T-helper 1 cell (primary cell): ENCODE results near the gene EXOSC9.

Source experiments
- DNase-seq, 5 donors: peaks; one replicate each; pipeline ENCODE4 v3.0.0-alpha.2; 2012 to 2020

The EXOSC9 gene

DNA sequence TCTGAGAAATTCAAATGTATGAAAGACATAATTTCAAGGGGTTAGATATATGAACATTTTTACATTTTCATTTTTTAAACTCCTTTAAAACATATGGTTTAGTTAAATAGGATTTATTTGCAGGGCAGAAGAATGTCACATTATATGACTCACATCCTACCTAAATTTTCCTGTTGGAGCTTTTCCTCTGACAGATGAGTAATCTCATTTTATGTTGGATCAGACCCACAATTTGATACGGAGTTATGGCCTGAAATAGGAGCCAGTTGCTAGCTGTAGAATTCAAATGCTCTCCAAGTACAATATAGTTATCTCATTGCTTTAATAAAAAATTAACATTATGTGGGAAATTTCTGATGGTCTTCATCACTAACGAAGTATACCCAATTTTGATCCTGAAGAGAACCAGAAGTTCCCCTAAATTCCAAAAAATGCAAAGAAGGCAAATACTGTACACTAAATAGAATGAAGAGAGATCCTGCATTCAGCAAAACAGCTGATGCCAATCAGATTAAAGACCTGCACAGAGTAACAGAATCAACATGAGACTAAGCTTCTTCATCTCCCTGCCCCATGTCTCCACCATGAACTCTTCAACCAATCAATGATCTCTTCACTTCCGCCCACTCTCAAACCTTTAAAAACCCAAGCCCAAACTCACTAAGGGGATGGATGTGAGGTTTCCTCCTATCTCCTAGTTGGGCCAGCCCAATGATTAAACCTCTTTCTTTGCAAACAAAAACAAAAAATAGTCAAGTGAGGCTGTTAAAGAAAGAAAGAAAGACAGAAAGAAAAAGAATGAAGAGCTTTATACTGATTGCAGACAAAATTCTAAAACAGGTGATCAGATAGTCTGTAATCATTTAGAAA lies 10.9 kb upstream of the EXOSC9 start:
- no peak for DNase-seq

GRCh38 chr4:121790976-121791375 lies 10.1 kb upstream of the EXOSC9 start:
- no peak for DNase-seq

- DNase-seq, result no peak
These were observed 9.6 kb upstream of the EXOSC9 start for GRCh38 chr4:121791481-121791880.

- no peak for DNase-seq
These were observed 8.2 kb upstream of the EXOSC9 start for GRCh38 chr4:121792966-121793365.

GRCh38 chr4:121794505-121795188 lies 6.5 kb upstream of the EXOSC9 start:
- DNase-seq, result no peak

DNA sequence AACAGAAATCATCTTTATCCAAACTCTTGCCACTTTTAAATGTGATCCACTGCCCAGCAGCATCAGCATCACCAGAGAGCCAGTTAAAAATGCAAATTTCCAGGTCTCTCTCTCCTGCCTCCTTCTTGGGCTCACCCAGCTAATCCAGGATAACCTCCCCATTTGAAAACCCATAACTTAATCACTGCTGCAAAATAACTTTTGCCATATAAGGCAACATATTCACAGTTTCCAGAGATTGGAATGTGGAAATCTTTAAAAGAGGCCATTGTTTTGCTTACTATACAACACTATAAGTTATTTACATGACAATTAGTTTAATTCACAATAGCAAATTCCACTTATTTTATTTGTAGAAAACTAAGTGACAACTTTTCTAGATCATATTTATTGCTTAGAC lies 4.8 kb upstream of the EXOSC9 start:
- no peak for DNase-seq

- no peak for DNase-seq
These were observed 1.8 kb upstream of the EXOSC9 start for GRCh38 chr4:121799208-121799823.

GRCh38 chr4:121799867-121800501 lies 1.1 kb upstream of the EXOSC9 start:
- no peak for DNase-seq

DNA sequence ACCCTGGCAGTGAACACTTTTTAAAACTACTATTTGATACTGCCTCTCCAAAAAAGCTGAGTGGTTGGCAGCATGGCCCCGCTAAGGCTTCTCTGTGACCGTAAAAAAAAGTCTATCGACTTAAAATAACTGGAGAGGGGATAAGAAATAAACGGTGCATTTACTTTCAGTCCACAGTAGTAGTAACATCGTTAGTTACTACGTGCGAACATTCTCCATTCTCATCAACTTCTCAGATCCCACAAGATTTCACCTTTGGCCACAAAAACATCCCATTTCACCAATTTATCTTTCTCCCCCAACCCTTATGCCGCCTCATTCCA lies 524 bp upstream of the EXOSC9 start:
- no peak for DNase-seq

- DNase-seq, result no peak
These were observed 572 bp downstream of the EXOSC9 start for GRCh38 chr4:121801715-121802075.

- DNase-seq, result no peak
These were observed 5.3 kb downstream of the EXOSC9 start for GRCh38 chr4:121806411-121806810.

GRCh38 chr4:121811122-121811521 lies 10.0 kb downstream of the EXOSC9 start:
- no peak for DNase-seq

DNA sequence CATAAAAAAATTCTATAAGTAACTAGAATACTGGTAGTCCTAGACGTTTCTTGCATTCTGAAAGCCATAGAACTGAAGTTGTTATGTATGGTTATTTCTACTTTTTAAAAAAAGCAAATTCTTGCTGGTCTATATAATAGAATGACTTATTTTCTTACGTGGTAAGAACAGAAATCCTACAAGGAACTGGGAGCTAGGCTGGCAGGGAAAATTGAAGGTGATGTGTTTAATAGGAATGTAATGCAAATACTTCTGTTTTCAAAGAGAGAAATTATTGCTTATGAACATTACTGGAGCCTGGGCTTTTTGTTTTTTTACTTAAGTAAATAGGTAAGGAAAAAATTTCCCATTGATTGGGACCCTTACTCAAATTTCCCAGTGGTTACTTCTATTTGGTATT lies 13.6 kb downstream of the EXOSC9 start:
- DNase-seq, result no peak

DNA sequence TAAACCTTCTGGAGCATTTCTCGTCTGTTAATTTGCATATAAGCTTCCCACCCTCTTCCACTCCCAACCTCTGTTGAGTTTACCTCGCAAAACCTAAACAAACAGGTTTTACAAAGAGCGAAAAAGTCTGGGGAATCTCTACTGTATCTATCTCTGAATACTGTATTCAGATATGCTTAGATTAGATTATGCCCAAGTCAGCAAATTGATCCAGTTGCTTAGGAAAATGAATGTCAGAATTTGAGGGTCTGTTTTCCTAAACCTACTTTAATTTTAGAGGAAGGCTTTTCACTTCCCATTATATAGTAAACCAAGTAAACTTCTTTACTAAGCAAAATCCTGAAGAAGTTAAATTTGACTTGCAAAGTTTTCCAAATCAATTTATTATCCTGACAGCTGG lies 15.9 kb downstream of the EXOSC9 start:
- no peak for DNase-seq

- DNase-seq, result no peak
These were observed 16.6 kb downstream of the EXOSC9 start for GRCh38 chr4:121817701-121818100.

- DNase-seq, result no peak
These were observed 17.1 kb downstream of the EXOSC9 start for GRCh38 chr4:121818215-121818614.

DNA sequence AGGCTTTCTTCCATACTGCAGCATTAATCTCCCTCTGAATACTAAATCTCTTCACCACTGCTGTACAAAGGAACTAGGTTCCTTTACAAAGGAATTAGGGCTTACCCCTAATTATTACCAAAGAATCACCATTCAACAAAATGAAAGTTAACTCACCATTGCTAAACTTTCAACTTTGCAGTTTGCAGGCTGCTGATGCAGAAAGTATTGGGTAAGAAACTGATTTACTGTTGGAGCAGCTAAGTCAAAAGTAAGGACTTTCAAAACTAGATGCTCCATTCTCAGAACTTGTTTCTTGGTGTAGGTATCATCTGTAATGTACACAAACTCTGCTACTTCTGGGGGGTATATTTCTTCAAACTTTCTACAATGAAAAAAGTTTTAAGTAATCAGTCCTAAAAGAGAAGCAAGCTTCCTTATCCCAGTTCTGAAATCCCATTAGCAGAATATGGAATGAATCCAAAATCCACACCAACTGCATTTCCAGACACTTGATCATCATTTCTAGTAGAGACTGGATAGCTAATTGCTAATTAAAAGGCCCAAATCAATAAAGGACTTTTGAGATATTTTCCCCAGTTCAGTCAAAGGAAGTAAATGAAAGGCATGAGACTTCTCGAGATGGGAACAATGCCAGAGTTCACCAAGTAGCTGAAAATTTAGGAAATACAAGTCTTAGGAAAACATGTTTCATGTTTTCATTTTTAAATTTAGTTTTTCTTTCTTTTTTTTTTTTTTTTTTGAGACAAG lies 18.3 kb downstream of the EXOSC9 start:
- DNase-seq, result no peak

DNA sequence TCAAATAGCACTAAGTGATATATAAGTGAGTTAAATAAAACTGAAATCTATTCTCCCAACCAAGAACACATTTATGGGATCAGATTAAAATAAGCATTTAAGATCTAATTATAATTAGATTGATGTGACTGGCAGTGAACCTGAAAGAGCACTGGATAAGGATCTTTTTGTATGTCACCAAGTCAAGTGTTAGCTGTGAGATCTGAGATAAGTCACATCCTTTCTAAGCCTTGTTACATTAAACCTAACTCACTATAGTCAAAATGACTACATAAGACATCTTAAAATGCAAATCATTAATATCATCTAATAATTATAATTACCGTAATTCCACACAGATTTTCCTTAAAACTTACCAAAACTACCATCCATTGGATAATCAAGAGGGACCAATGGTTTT lies 20.9 kb downstream of the EXOSC9 start:
- DNase-seq, result no peak

DNA sequence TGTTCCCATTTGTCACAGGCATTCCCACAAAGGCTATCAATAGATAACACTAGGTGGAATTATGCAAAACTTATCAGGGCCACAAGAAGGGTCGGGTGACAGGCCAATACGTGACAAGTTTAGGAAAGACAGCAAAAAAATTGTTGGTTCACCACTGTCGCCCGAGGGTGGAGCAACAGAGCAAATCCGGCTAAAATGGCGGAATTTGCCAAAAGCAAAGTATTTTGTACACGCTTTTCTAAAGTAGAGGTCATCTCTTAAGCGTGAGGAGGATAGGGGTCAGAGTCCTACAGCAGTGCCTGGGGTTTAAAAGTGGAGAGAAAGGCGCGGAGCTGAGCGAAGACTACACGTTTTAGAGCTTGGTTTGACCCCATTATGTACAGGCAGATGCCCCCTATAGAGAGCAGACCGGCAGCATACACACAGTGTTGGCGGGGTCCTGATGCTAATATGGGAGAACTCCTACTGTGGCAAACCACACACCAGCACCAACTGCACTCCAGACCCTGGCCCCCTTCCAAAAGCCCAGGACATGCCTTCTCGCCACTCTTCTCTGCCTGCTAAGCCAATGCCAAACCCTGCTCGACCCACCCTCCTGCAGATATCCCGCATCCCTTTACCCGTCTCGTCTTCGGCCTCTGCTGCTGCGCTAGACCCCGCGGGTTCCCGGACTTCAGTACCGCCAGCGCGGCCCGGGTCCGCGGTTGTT lies 21.8 kb downstream of the EXOSC9 start:
- DNase-seq, result peak in 4 of 5 donors; percentile 7 to 60 (median 20)

DNA sequence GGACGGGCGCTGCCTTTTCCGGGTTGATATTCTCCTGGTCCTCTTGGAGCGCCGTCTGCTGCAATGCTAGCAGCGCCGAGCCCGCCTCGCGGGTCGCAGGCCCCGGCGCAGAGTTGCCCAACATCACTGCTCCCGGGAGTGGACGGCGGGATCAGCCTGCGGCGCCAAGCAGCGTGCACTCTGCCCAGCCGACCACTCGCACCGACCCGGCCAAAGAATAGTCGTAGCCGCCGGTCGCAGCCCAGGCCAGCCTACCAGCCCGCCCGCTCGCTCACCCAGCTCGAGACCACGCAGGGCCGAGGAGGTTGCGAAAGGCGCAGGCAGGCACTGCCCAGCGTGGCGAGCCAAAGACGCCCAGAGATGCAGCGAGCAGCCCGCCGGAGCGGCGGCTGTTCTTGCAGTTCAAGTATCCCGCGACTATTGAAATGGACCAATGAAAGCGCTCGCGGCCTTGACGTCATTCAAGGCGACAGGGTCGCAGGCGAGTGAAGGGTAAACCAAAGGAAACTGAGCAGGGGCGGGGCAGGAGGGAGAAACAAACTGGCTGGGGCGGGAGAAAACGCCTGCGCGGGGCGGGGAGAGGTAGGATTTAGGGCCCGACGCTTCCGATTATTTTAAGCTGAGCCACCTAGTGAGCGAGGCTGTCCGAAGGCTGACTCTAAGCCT lies 22.5 kb downstream of the EXOSC9 start, which contains the start of gene CCNA2:
TSS of gene CCNA2 (minus strand) at position 379 of the 666 bp plus-strand sequence. CDS start at position 124, 255 bp downstream.
- DNase-seq, result peak; percentile 89 to 98 (median 94)

DNA sequence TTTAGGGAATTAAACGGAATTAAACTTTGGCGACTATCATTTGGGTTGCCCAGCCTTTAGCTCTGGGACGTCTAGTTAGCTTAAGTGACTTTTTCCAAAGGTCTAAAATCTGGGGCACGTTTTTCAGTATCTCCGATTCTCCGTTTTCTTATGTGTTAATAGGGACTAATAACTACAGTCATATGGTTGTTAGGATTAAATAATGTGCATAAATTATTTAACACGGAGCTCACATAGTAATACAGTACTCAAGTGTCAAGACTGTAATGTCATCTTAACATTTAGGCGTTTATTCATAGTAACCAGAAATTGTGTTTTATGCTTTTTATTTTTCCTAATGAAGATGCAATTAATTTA lies 23.0 kb downstream of the EXOSC9 start:
- no peak for DNase-seq
